ENCODE results near the gene PDK4. TPM values are rescaled to one million over a fixed set of nuclear protein-coding genes. Genes with fewer than 3 reads are reported as not detected.

Gene PDK4
- total and polyA plus RNA-seq, 2 of the 13 experiments (the other 11 are each of a cell fraction or from before 2014, with no cell fraction given), result 0.04 TPM; not detected in 1

GRCh38 chr7:95607561-95607960 is 11.2 kb upstream of the PDK4 start:
- Histone ChIP-seq H3K27me3 (ENCODE audit: control insufficient read depth in 1 of 2, insufficient read depth in 2 of 2, low read length in 2 of 2) (0 out of 5 replicates have a peak, but pooled peaks cover 2 to 4% of the 10 kb centered on the region in 2 experiments), H3K36me3 (replicated peaks in 1 of 2; ENCODE audit: control insufficient read depth in 1 of 2, insufficient read depth in 2 of 2, low read length in 2 of 2) (no peaks in the 10 kb centered on the region), H3K9me3 (ENCODE audit: low read length) (no peaks in the 10 kb centered on the region), H4K20me1 (ENCODE audit: insufficient read depth, low read length) (0 out of 2 replicates have a peak, but pooled peaks cover 4% of the 10 kb centered on the region), H3K9ac (ENCODE audit: insufficient read depth, low read depth, low read length) (no peak overlapping the region), H3K27ac (ENCODE audit: extremely low read length, insufficient read depth, low read length) (no peak overlapping the region), H3K4me1 (ENCODE audit: insufficient read depth, low read length) (peaks cover 27% of the 10 kb centered on the region), H3K4me2 (ENCODE audit: low read depth, low read length) (no peak overlapping the region), H3K79me2 (ENCODE audit: insufficient read depth, low read length) (no peaks in the 10 kb centered on the region), H3K4me3 (replicated peaks in 1 of 3; ENCODE audit: insufficient read depth in 1 of 3, low read depth in 2 of 3, low read length in 3 of 3) (no peak overlapping the region), H2AFZ (ENCODE audit: low read length) (no peak overlapping the region)
- WGBS (ENCODE audit: low lambda C conversion rate), result 94% methylated on average over 3 of the region's 3 CpGs
- ChIA-PET POLR2A (no interaction called here), CTCF (ENCODE audit: low intra/inter-chr PET ratio, low total read pairs) (no interaction called here)
- intact Hi-C loops (cut with micrococcal nuclease; ENCODE audit: unreplicated experiment), result no loop called here
- no peak for ATAC-seq
- no peak for FAIRE-seq
- no peak for DNase-seq (ENCODE audit: low spot score)
- TF ChIP-seq FOXO4 (CRISPR knock-in tag; conservative IDR thresholded peaks at IDR 0.05) (no peak), BCL6 (CRISPR knock-in tag; IDR thresholded peaks at IDR 0.05) (no peak), MLXIP (CRISPR knock-in tag; IDR thresholded peaks at IDR 0.05; ENCODE audit: borderline replicate concordance) (no peak), ZFP41 (CRISPR knock-in tag; IDR thresholded peaks at IDR 0.05; ENCODE audit: borderline replicate concordance) (no peak), ZNF572 (CRISPR knock-in tag; IDR thresholded peaks at IDR 0.05) (no peak), ZNF678 (CRISPR knock-in tag; IDR thresholded peaks at IDR 0.05) (no peak), TBP (CRISPR knock-in tag; IDR thresholded peaks at IDR 0.05) (no peak), MAFK (conservative IDR thresholded peaks at IDR 0.05 in 1 of 2, IDR thresholded peaks at IDR 0.05 in 1 of 2; ENCODE audit: low read length in 2 of 2) (no peak), IKZF5 (CRISPR knock-in tag; IDR thresholded peaks at IDR 0.05) (no peak), ZSCAN29 (CRISPR knock-in tag; conservative IDR thresholded peaks at IDR 0.05) (no peak), GLI4 (CRISPR knock-in tag; IDR thresholded peaks at IDR 0.05; ENCODE audit: borderline replicate concordance) (no peak), KDM5B (CRISPR knock-in tag; IDR thresholded peaks at IDR 0.05; ENCODE audit: borderline replicate concordance) (no peak), ZNF878 (CRISPR knock-in tag; IDR thresholded peaks at IDR 0.05) (no peak), ZKSCAN5 (CRISPR knock-in tag; IDR thresholded peaks at IDR 0.05) (no peak), ZNF383 (CRISPR knock-in tag; IDR thresholded peaks at IDR 0.05; ENCODE audit: borderline replicate concordance) (no peak), TFDP1 (CRISPR knock-in tag; IDR thresholded peaks at IDR 0.05; ENCODE audit: borderline replicate concordance) (no peak), HNRNPUL1 (IDR thresholded peaks at IDR 0.05; ENCODE audit: low read depth, low read length) (no peak), CERS6 (CRISPR knock-in tag; IDR thresholded peaks at IDR 0.05) (no peak)
- in situ Hi-C loops (cut with HindIII; ENCODE audit: extremely low pct_ligation_motif_present, low pct_unique_long_range_greater_than_20kb), result no loop called here
- BruUV-seq (replicated peaks), result no TSS peak
